Measurements from ENCODE around the gene USP32.

Gene USP32

GRCh38 chr17:60359415-60359814 lies 32.5 kb downstream of the USP32 start:
- no peak for TF ChIP-seq CTCF (IDR thresholded peaks at IDR 0.05; ENCODE audit: control extremely low read depth, extremely low read depth, low read depth, missing control alignments)
- POLR2A ChIA-PET: no interaction called here
- DNase-seq (ENCODE audit: extremely low spot score): no peak
- CTCF ChIA-PET: interaction anchor here (1.0 to 1.5 kb wide), 3 partner anchors 9 to 23 kb away, joined by 3 to 5 read pairs (median 4); no protein-coding TSS in a partner anchor

- ChIA-PET CTCF (interaction anchor here (1.0 to 1.5 kb wide), 3 partner anchors 10 to 23 kb away, joined by 3 to 5 read pairs (median 4); no protein-coding TSS in a partner anchor), POLR2A (no interaction called here)
- no peak for DNase-seq (ENCODE audit: extremely low spot score)
- TF ChIP-seq CTCF (IDR thresholded peaks at IDR 0.05; ENCODE audit: control extremely low read depth, extremely low read depth, low read depth, missing control alignments): no peak
These were observed 33.2 kb downstream of the USP32 start for GRCh38 chr17:60358606-60359225.

- DNase-seq (ENCODE audit: extremely low spot score): no peak
- ChIA-PET POLR2A (interaction anchor here (0.7 kb wide), 1 partner anchor 109 kb away, joined by 4 read pairs; no protein-coding TSS in a partner anchor), CTCF (interaction anchor here (1.3 to 2.4 kb wide), 3 partner anchors 10 to 20 kb away, joined by 3 to 8 read pairs (median 4); no protein-coding TSS in a partner anchor)
- TF ChIP-seq CTCF (IDR thresholded peaks at IDR 0.05; ENCODE audit: control extremely low read depth, extremely low read depth, low read depth, missing control alignments): no peak
These were observed 35.0 kb downstream of the USP32 start for GRCh38 chr17:60356940-60357339.

- ChIA-PET CTCF (interaction anchor here (1.3 to 2.4 kb wide), 3 partner anchors 9 to 19 kb away, joined by 3 to 8 read pairs (median 4); no protein-coding TSS in a partner anchor), POLR2A (no interaction called here)
- TF ChIP-seq CTCF (IDR thresholded peaks at IDR 0.05; ENCODE audit: control extremely low read depth, extremely low read depth, low read depth, missing control alignments): no peak
- no peak for DNase-seq (ENCODE audit: extremely low spot score)
These were observed 36.0 kb downstream of the USP32 start for GRCh38 chr17:60355663-60356594.

- ChIA-PET CTCF (interaction anchor here (1.0 kb wide), 1 partner anchor 15 kb away, joined by 3 read pairs; no protein-coding TSS in a partner anchor), POLR2A (no interaction called here)
- DNase-seq (ENCODE audit: extremely low spot score): no peak
- TF ChIP-seq CTCF (IDR thresholded peaks at IDR 0.05; ENCODE audit: control extremely low read depth, extremely low read depth, low read depth, missing control alignments): no peak
These were observed 37.7 kb downstream of the USP32 start for GRCh38 chr17:60354223-60354622.

- no peak for DNase-seq (ENCODE audit: extremely low spot score)
- ChIA-PET CTCF (interaction anchor here (1.0 kb wide), 2 partner anchors 12 to 14 kb away, joined by 3 read pairs; no protein-coding TSS in a partner anchor), POLR2A (no interaction called here)
- no peak for TF ChIP-seq CTCF (IDR thresholded peaks at IDR 0.05; ENCODE audit: control extremely low read depth, extremely low read depth, low read depth, missing control alignments)
These were observed 38.2 kb downstream of the USP32 start for GRCh38 chr17:60353773-60354172.
